Cardiac fibroblast (primary cell): Measurements from ENCODE around the gene PTP4A2.

ENCODE experiments used
- DNase-seq, 2 donors: peaks; one replicate each; pipeline versions ENCODE4 v3.0.0 to v3.0.0-alpha.2; 2010; ENCODE audit warnings: low read depth in 2 of 2
- H3K4me3 ChIP-seq, 2 donors: replicated peaks in 1 of 2; 1 replicate in 1 of 2; 2 replicates in 1 of 2; pipeline ENCODE4 v1.5.1; 2011; ENCODE audit warnings: low read depth in 2 of 2, low read length in 2 of 2, mild to moderate bottlenecking in 2 of 2, moderate library complexity in 1 of 2
- TF ChIP-seq, protein P1 (sequence below): IDR thresholded peaks from one replicate; pipeline ENCODE4 v1.5.1; 2011; ENCODE audit warnings: low read depth, mild to moderate bottlenecking, low read length, inconsistent platforms

Gene PTP4A2

DNA sequence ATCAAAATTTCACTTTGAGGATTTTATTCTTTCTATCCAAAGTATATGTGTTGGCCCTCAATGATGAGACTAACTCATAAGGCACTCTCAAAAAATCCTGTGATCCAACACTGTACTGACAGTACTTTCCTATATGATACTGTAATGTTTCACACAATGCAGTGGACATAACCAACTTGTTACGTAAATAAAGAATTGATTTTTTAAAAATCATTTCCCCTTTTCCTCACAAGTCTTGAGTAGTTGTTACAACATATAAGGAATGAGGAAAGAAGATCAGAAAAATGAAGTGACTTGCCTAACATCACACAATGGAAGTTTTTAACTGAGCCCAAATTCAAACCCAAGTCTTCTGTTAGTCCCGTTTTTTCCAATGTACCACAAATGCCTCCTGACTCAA, 17.2 kb downstream of the PTP4A2 start:
- TF ChIP-seq, protein P1, sequence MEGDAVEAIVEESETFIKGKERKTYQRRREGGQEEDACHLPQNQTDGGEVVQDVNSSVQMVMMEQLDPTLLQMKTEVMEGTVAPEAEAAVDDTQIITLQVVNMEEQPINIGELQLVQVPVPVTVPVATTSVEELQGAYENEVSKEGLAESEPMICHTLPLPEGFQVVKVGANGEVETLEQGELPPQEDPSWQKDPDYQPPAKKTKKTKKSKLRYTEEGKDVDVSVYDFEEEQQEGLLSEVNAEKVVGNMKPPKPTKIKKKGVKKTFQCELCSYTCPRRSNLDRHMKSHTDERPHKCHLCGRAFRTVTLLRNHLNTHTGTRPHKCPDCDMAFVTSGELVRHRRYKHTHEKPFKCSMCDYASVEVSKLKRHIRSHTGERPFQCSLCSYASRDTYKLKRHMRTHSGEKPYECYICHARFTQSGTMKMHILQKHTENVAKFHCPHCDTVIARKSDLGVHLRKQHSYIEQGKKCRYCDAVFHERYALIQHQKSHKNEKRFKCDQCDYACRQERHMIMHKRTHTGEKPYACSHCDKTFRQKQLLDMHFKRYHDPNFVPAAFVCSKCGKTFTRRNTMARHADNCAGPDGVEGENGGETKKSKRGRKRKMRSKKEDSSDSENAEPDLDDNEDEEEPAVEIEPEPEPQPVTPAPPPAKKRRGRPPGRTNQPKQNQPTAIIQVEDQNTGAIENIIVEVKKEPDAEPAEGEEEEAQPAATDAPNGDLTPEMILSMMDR, result no peak
- no peak for DNase-seq
- no peak overlapping the region for H3K4me3 ChIP-seq

DNA sequence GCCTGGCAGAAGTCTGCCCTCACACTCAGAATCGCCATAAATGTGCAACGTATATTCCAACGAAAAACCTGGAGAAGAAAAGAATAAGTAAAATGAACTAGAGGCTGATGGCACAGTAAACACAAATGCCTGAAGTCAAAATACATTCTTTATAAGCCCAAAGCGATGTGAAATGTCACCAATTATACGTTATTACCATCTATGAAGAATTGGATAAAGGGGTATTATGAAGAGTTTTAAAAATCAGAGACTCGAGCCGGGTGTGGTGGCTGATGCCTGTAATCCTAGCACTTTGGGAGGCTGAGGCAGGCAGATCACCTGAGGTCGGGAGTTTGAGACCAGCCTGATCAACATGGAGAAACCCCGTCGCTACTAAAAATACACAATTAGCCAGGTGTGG, 18.6 kb downstream of the PTP4A2 start:
- H3K4me3 ChIP-seq, result no peak overlapping the region
- TF ChIP-seq, protein P1, result no peak
- DNase-seq, result no peak

DNA sequence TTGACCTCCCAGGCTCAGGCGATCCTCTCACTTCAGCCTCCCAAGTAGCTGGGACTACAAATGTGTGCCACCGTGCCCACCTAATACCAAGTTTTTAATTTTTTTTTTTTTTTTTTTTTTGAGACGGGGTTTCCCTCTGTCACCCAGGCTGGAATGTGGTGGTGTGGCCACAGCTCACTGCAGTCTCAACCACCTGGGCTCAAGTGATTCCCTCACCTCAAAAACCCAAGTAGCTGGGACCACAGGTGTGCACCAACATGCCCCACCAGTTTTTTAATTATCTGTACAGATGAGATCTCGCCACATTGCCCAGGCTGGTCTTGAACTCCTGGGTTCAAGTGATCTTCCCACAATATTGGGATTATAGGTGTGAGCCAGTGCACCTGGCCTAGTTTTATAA, 22.7 kb downstream of the PTP4A2 start:
- DNase-seq, result no peak
- TF ChIP-seq, protein P1, result no peak
- no peak overlapping the region for H3K4me3 ChIP-seq

DNA sequence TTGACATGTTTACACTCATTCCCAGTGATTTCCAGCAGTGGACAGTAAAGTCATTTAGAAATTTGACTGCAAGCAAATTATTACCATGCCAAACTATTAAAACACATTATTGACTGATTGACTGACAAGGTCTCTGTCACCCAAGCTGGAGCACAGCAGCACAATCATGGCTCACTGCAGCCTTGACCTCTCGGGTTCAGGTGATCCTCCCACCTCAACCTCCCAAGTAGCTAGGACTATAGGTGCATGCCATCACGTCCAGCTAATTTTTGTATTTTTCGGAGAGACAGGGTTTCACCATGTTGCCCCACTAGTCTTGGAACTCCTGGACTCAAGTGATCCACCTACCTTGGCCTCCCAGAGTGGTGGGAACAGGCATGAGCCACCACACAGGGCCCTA, 24.2 kb downstream of the PTP4A2 start:
- no peak overlapping the region for H3K4me3 ChIP-seq
- no peak for DNase-seq
- TF ChIP-seq, protein P1, result no peak

DNA sequence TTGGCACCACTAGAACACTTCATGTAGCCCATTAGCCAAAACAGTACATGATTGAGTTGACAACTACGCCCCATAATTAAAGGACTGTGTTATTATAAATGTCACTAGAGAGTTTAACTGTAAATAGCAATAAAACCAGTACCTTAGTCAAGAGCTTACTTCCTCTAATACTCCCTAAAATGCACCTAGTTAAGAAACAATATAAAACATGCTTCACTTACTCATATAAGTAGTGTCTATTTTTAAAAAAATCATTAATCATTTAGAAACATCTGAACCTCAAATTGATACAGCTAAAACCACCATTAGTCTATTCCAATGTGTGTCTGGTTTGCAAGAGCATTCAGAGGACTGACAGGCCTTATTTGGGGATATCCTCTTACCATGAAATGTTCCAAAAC, 25.3 kb downstream of the PTP4A2 start:
- TF ChIP-seq, protein P1, result no peak
- DNase-seq, result no peak
- H3K4me3 ChIP-seq, result no peak overlapping the region

DNA sequence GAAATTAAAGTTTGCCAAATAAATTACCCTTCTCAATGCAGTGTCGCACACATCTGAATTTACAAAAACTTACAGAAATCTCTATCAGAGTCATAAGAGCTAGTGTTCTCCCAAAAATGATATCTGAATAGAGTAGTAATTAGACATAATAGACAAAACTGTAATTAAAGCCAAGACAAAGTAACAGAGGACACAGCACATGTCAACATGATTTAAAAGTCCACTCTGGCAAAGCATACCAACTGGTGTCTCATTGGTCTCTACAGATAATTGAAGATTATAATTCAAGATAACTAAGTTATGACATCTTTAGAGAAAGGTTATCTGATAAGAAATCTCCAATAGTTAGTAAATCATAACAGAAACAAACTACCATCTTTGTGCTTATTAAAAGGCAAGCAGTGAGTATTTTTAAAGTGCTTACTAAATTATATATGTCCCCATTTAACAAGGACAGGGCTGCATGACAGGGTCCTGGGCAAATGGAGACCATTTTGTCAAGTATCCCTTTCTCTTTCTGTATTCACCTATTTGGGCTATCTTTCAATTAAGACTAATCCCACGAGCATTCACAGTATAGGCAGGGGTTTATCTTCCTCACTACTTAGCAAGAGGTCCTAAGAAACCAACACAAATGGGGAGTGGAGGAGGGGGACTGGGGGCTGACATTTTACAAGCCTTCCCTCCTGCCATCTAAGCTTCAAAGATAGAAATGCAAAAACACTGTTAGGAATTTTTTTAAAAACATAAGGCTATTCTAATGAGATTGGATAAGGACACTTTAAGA, 26.0 kb downstream of the PTP4A2 start:
- H3K4me3 ChIP-seq, result no peak overlapping the region
- DNase-seq, result no peak
- TF ChIP-seq, protein P1, result no peak

DNA sequence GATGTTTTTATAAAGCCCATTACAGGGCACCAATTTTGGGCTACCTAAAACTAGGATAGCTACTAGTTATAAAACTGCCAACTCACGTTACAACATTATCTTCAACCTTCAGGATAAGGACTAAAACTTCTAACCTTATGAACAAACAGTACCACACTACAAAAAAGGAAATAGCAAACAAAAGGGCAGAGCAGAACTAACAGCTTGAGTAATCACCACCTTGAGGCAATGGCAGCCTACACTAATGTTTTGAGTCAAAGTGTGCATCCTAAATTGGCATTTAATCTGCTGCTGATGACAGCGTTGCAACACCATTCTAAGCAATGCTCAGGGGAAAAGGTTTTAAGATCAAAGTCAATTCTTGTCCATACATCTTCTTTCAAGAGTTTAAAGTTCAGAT, 27.2 kb downstream of the PTP4A2 start:
- H3K4me3 ChIP-seq, result no peak overlapping the region
- TF ChIP-seq, protein P1, result no peak
- DNase-seq, result no peak
